K562 (cell line): ENCODE measurements around the gene ADGRB3. TPM values are rescaled to one million over a fixed set of nuclear protein-coding genes. Genes with fewer than 3 reads are reported as not detected.

Experiments
- ATAC-seq: fragments of 200-7000 bp; cut with Tn5 transposase; 3 replicates; pipeline ENCODE4 v1.9.1; 2020; ENCODE audit warnings: moderate library complexity
- BruUV-seq: library from RNA; stranded (reverse); fragments of 400-500 nt; replicated peaks from 2 replicates; lab custom pipeline; 2021; lab: Mats Ljungman, UMichigan
- CTCF ChIA-PET: fragments of 300-600 bp; formaldehyde crosslinking; extraction: SDS; loops from one replicate; lab custom pipeline; 2021; ENCODE audit warnings: low intra/inter-chr PET ratio; lab: Yijun Ruan, JAX
- POLR2A ChIA-PET: fragments of 300-600, 350-650 bp; sonication (Branson Sonifier 250); formaldehyde crosslinking; extraction: SDS; loops from one replicate; lab custom pipeline; 2021; ENCODE audit warnings: antibody characterized with exemption, inconsistent platforms; lab: Yijun Ruan, JAX
- DNase-seq, 4 experiments: peaks; one replicate each; pipeline versions ENCODE4 v3.0.0 to v3.0.0-alpha.2; 2011 to 2018; ENCODE audit warnings: low spot score in 3 of 4, mixed read lengths in 3 of 4; ENCODE audit errors: extremely low read depth in 1 of 4
- FAIRE-seq: peaks from 2 replicates; lab custom pipeline; 2011; peaks lifted over from hg19 to GRCh38; lab: Jason Lieb, UNC
- H2AFZ ChIP-seq: 2 replicates; pipeline ENCODE4 v1.6.0; 2011; ENCODE audit warnings: low read depth, low read length, control low read depth, inconsistent platforms
- H3K27ac ChIP-seq: fragments of 200-600 bp; 3 replicates; pipeline ENCODE4 v1.8.0; 2011; ENCODE audit warnings: low read depth, mild to moderate bottlenecking, control low read depth, inconsistent platforms, low read length, moderate library complexity, mixed read lengths; ENCODE audit errors: extremely low read depth
- H3K27me3 ChIP-seq, 2 experiments: fragments of 300-600 bp in 1 of 2; 2 replicates in 1 of 2; 3 replicates in 1 of 2; pipeline versions ENCODE4 v1.6.0 to v1.8.0; 2011; ENCODE audit warnings: inconsistent platforms in 2 of 2, low read length in 2 of 2, mild to moderate bottlenecking in 1 of 2, mixed read lengths in 1 of 2, moderate library complexity in 1 of 2; ENCODE audit not compliant: control insufficient read depth in 2 of 2, insufficient read depth in 2 of 2
- H3K36me3 ChIP-seq: fragments of 300-600 bp; 3 replicates; pipeline ENCODE4 v1.8.0; 2011; ENCODE audit warnings: mild to moderate bottlenecking, low read length, inconsistent platforms; ENCODE audit not compliant: control insufficient read depth, insufficient read depth
- H3K4me1 ChIP-seq, 2 experiments: fragments of 200-600 bp in 1 of 2; replicated peaks in 1 of 2; 2 replicates in 1 of 2; 3 replicates in 1 of 2; pipeline versions ENCODE4 v1.5.1 to v1.8.0; 2011; ENCODE audit warnings: inconsistent platforms in 2 of 2, low read length in 2 of 2, mild to moderate bottlenecking in 1 of 2, mixed read lengths in 1 of 2, moderate library complexity in 1 of 2; ENCODE audit not compliant: control insufficient read depth in 2 of 2, insufficient read depth in 2 of 2
- H3K4me2 ChIP-seq: 2 replicates; pipeline ENCODE4 v1.6.1; 2011; ENCODE audit warnings: low read length, control low read depth, inconsistent platforms, mixed read lengths; ENCODE audit not compliant: insufficient read depth
- H3K4me3 ChIP-seq: fragments of 200-600 bp; sonication (generic), shearing (Covaris generic); 2 replicates; pipeline ENCODE4 v1.5.1; 2016; ENCODE audit warnings: control low read depth, inconsistent platforms
- H3K79me2 ChIP-seq: fragments of 200-600 bp; 3 replicates; pipeline ENCODE4 v1.8.0; 2011; ENCODE audit warnings: low read length, inconsistent platforms; ENCODE audit not compliant: control insufficient read depth, insufficient read depth
- H3K9ac ChIP-seq, 2 experiments: 2 replicates each; pipeline versions ENCODE4 v1.6.0 to v1.6.1; 2011; ENCODE audit warnings: low read depth in 2 of 2, low read length in 2 of 2, control low read depth in 1 of 2, inconsistent platforms in 1 of 2, mild to moderate bottlenecking in 1 of 2, mixed read lengths in 1 of 2; ENCODE audit not compliant: insufficient read depth in 1 of 2
- H3K9me1 ChIP-seq: one replicate; pipeline ENCODE4 v1.6.0; 2011; ENCODE audit warnings: inconsistent platforms, mild to moderate bottlenecking, low read length, moderate library complexity; ENCODE audit not compliant: control insufficient read depth, insufficient read depth
- H3K9me3 ChIP-seq: replicated peaks from 2 replicates; pipeline ENCODE4 v1.5.1; 2011; ENCODE audit warnings: low read depth, low read length, inconsistent platforms; ENCODE audit not compliant: control insufficient read depth, insufficient read depth
- H4K20me1 ChIP-seq: replicated peaks from 2 replicates; pipeline ENCODE4 v1.6.1; 2011; ENCODE audit warnings: low read length, inconsistent platforms, mixed read lengths; ENCODE audit not compliant: control insufficient read depth, insufficient read depth
- ARHGAP35 ChIP-seq: fragments of 450-650 bp; IDR thresholded peaks from 2 replicates; pipeline ENCODE4 v1.6.1; 2018; ENCODE audit not compliant: partially characterized antibody
- GABPB2 ChIP-seq: fragments of 250-450 bp; sonication (Bioruptor Pico); conservative IDR thresholded peaks from 2 replicates; pipeline ENCODE4 v1.5.1; 2021; ENCODE audit warnings: mild to moderate bottlenecking
- NCOR1 ChIP-seq: fragments of 450-650 bp; IDR thresholded peaks from 2 replicates; pipeline ENCODE4 v1.6.1; 2016; ENCODE audit warnings: mild to moderate bottlenecking, moderate library complexity
- NR2C1 ChIP-seq, 2 experiments: fragments of 450-650 bp; IDR thresholded peaks; 2 replicates each; pipeline ENCODE4 v1.6.1; 2017; ENCODE audit warnings: mild to moderate bottlenecking in 2 of 2, antibody characterized with exemption in 1 of 2, inconsistent platforms in 1 of 2, missing compliant biosample characterization in 1 of 2, missing genetic modification characterization in 1 of 2
- PPARD ChIP-seq: fragments of 250-450 bp; sonication (Bioruptor Pico); IDR thresholded peaks from 2 replicates; pipeline ENCODE4 v1.8.0; 2022; ENCODE audit warnings: inconsistent platforms, mild to moderate bottlenecking, moderate library complexity
- ZNF609 ChIP-seq: sonication (generic); formaldehyde crosslinking; IDR thresholded peaks from 2 replicates; pipeline ENCODE4 v1.8.1; 2023; ENCODE audit warnings: missing genetic modification reagents, mild to moderate bottlenecking, borderline replicate concordance
- whole genome bisulfite sequencing: fragments of 100-300 bp; shearing (Covaris generic); methylation state at CpG from one replicate; pipeline ENCODE4 v1.1.6; 2016; ENCODE audit warnings: low coverage, mixed read lengths; ENCODE audit not compliant: insufficient coverage; ENCODE audit errors: missing lambda C conversion rate; 5-methylcytosine and 5-hydroxymethylcytosine counted together
- in situ Hi-C: fragments of 300-500 bp; cut with MboI; formaldehyde crosslinking; loops from 4 replicates; pipeline ENCODE4 v1.15.0; 2018; ENCODE audit warnings: inconsistent platforms, mixed read lengths
- intact Hi-C: fragments of 100-400 bp; cut with micrococcal nuclease; formaldehyde crosslinking; loops from 2 replicates; pipeline ENCODE4 v1.14.2; 2022
- polyA plus RNA-seq, 8 experiments: library from polyadenylated mRNA; depleted of rRNA in 4 of 8; stranded (reverse) in 5 of 8; unstranded in 3 of 8; fragments of >200 nt; fragmentation: Nextera tagmentation in 2 of 8; fragmentation: Illumina TruSeq in 1 of 8; extraction: Ambion mirVana in 2 of 8; extraction: Trizol in 1 of 8; gene quantifications; 2 replicates each; pipeline versions ENCODE4 v1.2.1 to v1.2.3, GENCODE V29; 2011 to 2014; ENCODE audit warnings: inconsistent platforms in 1 of 8, missing spikeins in 1 of 8
- total RNA-seq, 7 experiments: library from RNA; depleted of rRNA in 6 of 7; stranded (reverse); fragments of >200 nt in 6 of 7; fragmentation: Illumina TruSeq in 2 of 7; extraction: Trizol in 2 of 7; gene quantifications; 2 replicates each; pipeline versions ENCODE4 v1.2.1 to v1.2.3, GENCODE V29; 2011 to 2021; ENCODE audit warnings: low replicate concordance in 1 of 7
- TF ChIP-seq, protein P1 (sequence below): sonication (generic); formaldehyde crosslinking; IDR thresholded peaks from 2 replicates; pipeline ENCODE4 v1.8.0; 2022; ENCODE audit warnings: missing genetic modification reagents, mild to moderate bottlenecking, borderline replicate concordance
- TF ChIP-seq, protein P2 (sequence below): fragments of 250-450 bp; sonication (Bioruptor Pico); IDR thresholded peaks from 2 replicates; pipeline ENCODE4 v1.6.1; 2021; ENCODE audit warnings: mild to moderate bottlenecking

The ADGRB3 gene
- total and polyA plus RNA-seq, 9 of the 15 experiments (the other 6 are each of a cell fraction or from before 2014, with no cell fraction given) = 0.90 to 7.8 (median 2.4) TPM

DNA sequence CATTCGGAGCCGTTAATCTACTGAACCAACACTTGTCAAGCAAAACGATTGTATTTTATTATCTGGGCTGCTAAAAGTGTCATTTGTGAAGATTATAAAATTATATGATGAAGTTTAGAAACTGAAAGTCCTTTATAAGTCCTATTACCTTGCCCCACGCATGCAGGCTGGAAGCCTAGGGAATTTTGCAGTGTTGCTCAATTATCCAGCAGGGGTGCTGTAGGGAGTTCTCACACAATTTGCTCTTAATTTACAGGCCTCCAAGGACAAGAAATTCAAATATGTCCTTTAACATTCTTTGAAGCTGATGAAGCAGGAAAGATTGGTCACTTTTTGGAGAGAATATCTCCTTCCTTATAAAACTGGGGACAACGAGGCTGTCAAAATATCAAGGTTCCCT lies 792.8 kb downstream of the ADGRB3 start:
- H3K4me3 ChIP-seq = no peak overlapping the region
- no peak overlapping the region for H3K4me2 ChIP-seq
- BruUV-seq = no TSS peak
- no peaks in the 10 kb centered on the region for H3K36me3 ChIP-seq
- no peaks in the 10 kb centered on the region for H4K20me1 ChIP-seq
- no peaks in the 10 kb centered on the region for H3K27me3 ChIP-seq
- no peaks in the 10 kb centered on the region for H3K79me2 ChIP-seq
- no peak overlapping the region for H3K27ac ChIP-seq
- no peaks in the 10 kb centered on the region for H3K9me1 ChIP-seq
- DNase-seq (no peak), ATAC-seq (no peak), FAIRE-seq (no peak)
- no peak overlapping the region for H2AFZ ChIP-seq
- no peaks in the 10 kb centered on the region for H3K9me3 ChIP-seq
- intact Hi-C loops (no loop called here), in situ Hi-C loops (no loop called here)
- no peak overlapping the region for H3K9ac ChIP-seq
- ChIA-PET POLR2A (no interaction called here), CTCF (no interaction called here)
- H3K4me1 ChIP-seq = no peaks in the 10 kb centered on the region
- under 1% methylated on average over 5 of the region's 5 CpGs for WGBS
- no peak for TF ChIP-seq ZNF609
- no peak for TF ChIP-seq ARHGAP35
- TF ChIP-seq NR2C1 (IDR thresholded peaks at IDR 0.05) = no peak
- no peak for TF ChIP-seq NR2C1 (tag; IDR thresholded peaks at IDR 0.05)
- TF ChIP-seq GABPB2 (CRISPR knock-in tag) = no peak
- TF ChIP-seq, protein P1, sequence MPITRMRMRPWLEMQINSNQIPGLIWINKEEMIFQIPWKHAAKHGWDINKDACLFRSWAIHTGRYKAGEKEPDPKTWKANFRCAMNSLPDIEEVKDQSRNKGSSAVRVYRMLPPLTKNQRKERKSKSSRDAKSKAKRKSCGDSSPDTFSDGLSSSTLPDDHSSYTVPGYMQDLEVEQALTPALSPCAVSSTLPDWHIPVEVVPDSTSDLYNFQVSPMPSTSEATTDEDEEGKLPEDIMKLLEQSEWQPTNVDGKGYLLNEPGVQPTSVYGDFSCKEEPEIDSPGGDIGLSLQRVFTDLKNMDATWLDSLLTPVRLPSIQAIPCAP (CRISPR knock-in tag) = no peak
- TF ChIP-seq NCOR1 = no peak
- TF ChIP-seq PPARD (CRISPR knock-in tag) = no peak
- TF ChIP-seq, protein P2, sequence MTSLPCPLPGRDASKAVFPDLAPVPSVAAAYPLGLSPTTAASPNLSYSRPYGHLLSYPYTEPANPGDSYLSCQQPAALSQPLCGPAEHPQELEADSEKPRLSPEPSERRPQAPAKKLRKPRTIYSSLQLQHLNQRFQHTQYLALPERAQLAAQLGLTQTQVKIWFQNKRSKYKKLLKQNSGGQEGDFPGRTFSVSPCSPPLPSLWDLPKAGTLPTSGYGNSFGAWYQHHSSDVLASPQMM = no peak
